ENCODE data around the gene AMFR.
A peak's percentile ranks its signal among the peaks of the same experiment; 100 is the strongest.

AMFR gene

GRCh38 chr16:56348168-56349085 lies 76.9 kb downstream of the AMFR start:
- DNase-seq, result no peak

GRCh38 chr16:56347670-56348069 lies 77.7 kb downstream of the AMFR start:
- DNase-seq, result no peak

GRCh38 chr16:56347166-56347565 lies 78.2 kb downstream of the AMFR start:
- no peak for DNase-seq

GRCh38 chr16:56346131-56346890 lies 79.0 kb downstream of the AMFR start:
- DNase-seq, result no peak

- no peak for DNase-seq
Measured at GRCh38 chr16:56345406-56346050, 79.8 kb downstream of the AMFR start.

GRCh38 chr16:56344518-56345405 lies 80.6 kb downstream of the AMFR start:
- DNase-seq, result peak; percentile 39

- DNase-seq, result no peak
Measured at GRCh38 chr16:56343661-56344517, 81.5 kb downstream of the AMFR start.

GRCh38 chr16:56341656-56342399 lies 83.5 kb downstream of the AMFR start:
- no peak for DNase-seq

- DNase-seq, result no peak
Measured at GRCh38 chr16:56340864-56341365, 84.4 kb downstream of the AMFR start.

- no peak for DNase-seq
Measured at GRCh38 chr16:56340416-56340815, 84.9 kb downstream of the AMFR start.

GRCh38 chr16:56339431-56340195 lies 85.7 kb downstream of the AMFR start:
- no peak for DNase-seq

- no peak for DNase-seq
Measured at GRCh38 chr16:56338566-56339318, 86.6 kb downstream of the AMFR start.

- DNase-seq, result no peak
Measured at GRCh38 chr16:56337858-56338325, 87.5 kb downstream of the AMFR start.

- no peak for DNase-seq
Measured at GRCh38 chr16:56337131-56337857, 88.1 kb downstream of the AMFR start.

- no peak for DNase-seq
Measured at GRCh38 chr16:56336711-56337110, 88.6 kb downstream of the AMFR start.

GRCh38 chr16:56336071-56336688 lies 89.2 kb downstream of the AMFR start:
- DNase-seq, result no peak

GRCh38 chr16:56334761-56335160 lies 90.6 kb downstream of the AMFR start:
- DNase-seq, result no peak
